AG10803 (cell line): Measurements from ENCODE around the gene NEDD4L.

Experiments used
- DNase-seq: peaks from one replicate; pipeline ENCODE4 v3.0.0; 2010; ENCODE audit warnings: low read depth
- H3K4me3 ChIP-seq: 2 replicates; pipeline ENCODE4 v1.5.1; 2011; ENCODE audit warnings: mild to moderate bottlenecking, low read length, control low read depth
- TF ChIP-seq, protein P1 (sequence below): conservative IDR thresholded peaks from 2 replicates; pipeline ENCODE4 v1.5.1; 2011; ENCODE audit warnings: mild to moderate bottlenecking, low read length, control low read depth, inconsistent platforms

NEDD4L gene

DNA sequence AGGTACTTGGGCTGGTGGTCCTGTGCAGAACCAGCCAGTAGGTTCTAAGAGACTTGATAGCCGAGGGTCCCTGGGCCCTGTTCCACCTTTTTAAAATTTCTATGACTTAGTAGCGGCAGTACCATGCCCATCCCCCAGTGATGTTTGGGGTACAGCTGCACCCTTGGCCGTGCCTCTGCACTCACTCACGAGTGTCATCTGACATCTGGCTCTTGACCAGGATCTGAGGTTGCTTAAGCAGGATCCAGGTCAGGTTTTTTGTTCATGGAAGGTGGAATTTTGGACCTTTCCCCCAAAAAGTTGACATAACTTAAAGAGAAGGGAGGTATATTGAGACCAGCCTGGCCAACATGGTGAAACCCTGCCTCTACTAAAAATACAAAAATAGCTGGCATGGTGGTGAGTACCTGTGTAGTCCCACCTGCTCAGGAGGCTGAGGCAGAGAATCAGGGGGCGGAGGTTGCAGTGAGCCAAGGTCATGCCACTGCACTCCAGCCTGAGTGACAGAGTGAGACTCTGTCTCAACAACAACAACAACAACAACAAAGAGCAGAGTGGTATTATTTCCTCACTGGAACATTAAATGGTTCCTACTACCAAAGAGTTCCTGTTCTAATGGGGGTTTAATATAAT lies 163.6 kb downstream of the NEDD4L start:
- no peak overlapping the region for H3K4me3 ChIP-seq
- TF ChIP-seq, protein P1, sequence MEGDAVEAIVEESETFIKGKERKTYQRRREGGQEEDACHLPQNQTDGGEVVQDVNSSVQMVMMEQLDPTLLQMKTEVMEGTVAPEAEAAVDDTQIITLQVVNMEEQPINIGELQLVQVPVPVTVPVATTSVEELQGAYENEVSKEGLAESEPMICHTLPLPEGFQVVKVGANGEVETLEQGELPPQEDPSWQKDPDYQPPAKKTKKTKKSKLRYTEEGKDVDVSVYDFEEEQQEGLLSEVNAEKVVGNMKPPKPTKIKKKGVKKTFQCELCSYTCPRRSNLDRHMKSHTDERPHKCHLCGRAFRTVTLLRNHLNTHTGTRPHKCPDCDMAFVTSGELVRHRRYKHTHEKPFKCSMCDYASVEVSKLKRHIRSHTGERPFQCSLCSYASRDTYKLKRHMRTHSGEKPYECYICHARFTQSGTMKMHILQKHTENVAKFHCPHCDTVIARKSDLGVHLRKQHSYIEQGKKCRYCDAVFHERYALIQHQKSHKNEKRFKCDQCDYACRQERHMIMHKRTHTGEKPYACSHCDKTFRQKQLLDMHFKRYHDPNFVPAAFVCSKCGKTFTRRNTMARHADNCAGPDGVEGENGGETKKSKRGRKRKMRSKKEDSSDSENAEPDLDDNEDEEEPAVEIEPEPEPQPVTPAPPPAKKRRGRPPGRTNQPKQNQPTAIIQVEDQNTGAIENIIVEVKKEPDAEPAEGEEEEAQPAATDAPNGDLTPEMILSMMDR, result no peak
- no peak for DNase-seq

DNA sequence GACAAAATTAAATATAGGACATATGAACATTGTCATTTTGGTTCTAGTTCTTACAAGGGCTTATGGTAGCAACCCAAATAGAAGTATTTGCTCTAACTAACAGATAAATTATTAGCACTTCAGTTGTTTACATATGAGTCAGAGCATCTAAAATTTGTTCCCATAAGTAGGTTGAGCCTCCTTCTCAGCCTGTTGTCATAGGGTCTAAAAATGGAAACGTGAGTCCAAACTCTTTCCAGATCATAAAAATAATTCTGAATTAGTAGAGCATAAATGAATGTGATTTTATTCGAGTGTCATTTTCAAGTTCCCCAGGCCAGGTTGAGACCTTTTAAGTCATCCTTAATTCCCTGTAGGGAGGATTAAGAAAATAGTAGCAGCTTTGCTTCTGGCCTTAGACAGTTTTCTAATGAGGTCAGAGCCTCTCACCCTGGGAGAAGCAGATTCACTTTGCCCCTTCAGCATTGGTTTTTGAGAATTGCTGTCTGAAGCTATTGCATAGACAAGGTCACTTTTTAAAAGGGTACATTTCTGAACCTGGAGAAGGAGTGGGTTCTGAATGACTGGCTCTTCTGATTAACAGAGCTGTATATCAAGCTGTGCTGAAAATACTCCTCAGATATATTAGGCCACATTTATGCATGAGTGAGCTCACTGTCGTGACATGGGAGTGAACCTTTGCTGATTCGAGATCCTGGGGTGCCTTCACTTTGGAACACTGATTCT lies 164.3 kb downstream of the NEDD4L start:
- DNase-seq, result peak; percentile 62
- TF ChIP-seq, protein P1, result no peak
- H3K4me3 ChIP-seq, result no peak overlapping the region

DNA sequence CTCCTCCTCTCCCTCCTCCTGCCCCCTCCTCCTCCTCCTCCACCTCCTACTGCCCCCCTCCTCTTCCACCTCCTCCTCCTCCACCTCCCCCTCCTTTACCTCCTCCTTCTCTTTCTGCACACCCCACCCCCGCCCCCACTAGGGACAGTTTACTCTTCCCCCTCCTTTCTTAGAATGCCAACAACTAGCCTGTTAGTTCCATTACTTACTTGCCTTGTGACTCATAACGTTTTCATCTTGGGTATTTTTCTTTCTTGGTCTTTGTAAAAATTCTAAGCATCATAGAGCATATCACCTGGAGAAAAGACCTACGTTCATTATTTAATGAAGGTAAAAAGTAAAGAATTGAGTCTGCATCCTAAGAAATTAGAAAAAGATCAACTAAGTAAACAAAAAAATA lies 165.3 kb downstream of the NEDD4L start:
- H3K4me3 ChIP-seq, result no peak overlapping the region
- TF ChIP-seq, protein P1, result no peak
- DNase-seq, result peak; percentile 42

DNA sequence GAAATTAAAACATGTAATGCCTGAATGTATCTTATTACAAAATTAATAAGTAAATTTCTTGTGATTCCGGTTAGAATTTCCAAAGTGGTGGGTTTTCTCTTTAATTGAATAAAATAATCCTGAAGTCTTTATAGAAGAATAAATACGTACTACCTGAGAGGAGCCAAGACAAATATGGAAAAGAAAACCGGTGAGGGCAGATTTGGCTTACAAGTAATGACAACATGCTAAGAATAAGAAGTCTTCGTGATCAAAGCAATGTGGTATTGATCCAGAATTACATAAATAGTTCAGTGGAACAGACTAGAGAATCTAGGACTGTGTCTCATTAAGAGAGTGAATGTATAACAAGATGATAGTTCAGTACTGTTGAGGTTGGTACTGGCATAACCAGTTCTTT lies 167.5 kb downstream of the NEDD4L start:
- no peak overlapping the region for H3K4me3 ChIP-seq
- no peak for DNase-seq
- TF ChIP-seq, protein P1, result no peak

DNA sequence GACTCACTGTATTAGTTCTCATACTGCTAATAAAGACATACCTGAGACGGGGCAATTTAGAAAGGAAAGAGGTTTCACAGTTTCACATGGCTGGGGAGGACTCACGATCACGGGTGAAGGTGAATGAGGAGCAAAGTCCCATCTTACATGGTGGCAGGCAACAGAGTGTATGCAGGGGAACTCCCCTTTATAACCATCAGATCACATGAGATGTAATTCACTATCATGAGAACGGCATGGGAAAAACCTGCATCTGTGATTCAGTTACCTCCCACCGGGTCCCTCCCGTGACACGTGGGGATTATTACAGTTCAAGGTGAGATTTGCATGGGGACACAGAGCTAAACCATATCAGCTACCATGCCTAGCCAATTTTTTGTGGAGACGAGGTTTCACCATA lies 168.2 kb downstream of the NEDD4L start:
- no peak for DNase-seq
- TF ChIP-seq, protein P1, result no peak
- H3K4me3 ChIP-seq, result no peak overlapping the region

DNA sequence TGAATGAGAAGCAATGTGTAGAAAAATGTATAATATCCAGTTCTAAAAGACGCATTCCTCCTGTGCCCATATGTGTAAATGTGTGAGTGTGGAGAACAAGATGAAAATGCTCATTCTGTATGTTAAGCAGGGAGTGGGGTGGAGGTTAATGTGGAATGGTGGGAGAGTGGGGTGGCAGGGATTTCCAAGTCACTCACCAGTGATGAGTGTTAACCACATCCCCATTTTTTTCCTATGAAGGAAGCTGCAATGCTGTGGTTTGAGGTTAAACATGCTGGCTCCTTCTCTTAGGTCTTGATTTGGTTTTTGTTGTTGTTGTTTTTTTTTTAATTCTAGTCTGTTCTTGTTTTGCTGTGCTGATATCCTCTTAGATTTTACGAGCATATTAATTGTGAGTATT lies 169.4 kb downstream of the NEDD4L start:
- no peak overlapping the region for H3K4me3 ChIP-seq
- TF ChIP-seq, protein P1, result no peak
- peak; percentile 95 for DNase-seq

DNA sequence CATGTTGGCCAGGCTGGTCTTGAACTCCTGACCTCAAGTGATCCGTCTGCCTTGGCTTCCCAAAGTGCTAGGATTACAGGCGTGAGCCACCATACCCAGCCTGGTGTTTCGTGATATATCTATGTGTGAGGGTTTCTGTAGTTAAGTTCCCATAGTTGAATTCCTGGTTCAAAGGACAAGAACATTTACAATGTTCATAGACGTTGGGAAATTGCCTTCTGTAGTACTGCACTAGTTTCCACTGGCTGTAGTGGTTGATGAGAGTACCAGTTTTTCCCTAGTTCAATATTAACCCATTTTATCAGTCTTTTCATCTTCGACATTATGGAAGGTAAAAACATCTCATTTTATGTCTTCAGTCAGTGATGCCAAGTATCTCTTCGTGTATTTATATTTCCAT lies 171.0 kb downstream of the NEDD4L start:
- H3K4me3 ChIP-seq, result no peak overlapping the region
- TF ChIP-seq, protein P1, result no peak
- DNase-seq, result no peak
